ENCODE data around the gene SPOCK2.
"Not testable (repeated sequence)": the region's sequence is repeated elsewhere in the genome, so short reads cannot be mapped to it uniquely, and the experiment has no call there.

SPOCK2 gene

GRCh38 chr10:72087969-72088888 lies at the start of gene SPOCK2:
Gene SPOCK2 (minus strand): TSS chr10:72088551. CDS start chr10:72088328, 223 bp downstream.
- intact Hi-C loops (cut with DNase I): no loop called here
- DNase-seq: peak in 9 of 10 donors; percentile 38 to 94 (median 69)

GRCh38 chr10:72137583-72137982 lies 49.2 kb upstream of the SPOCK2 start:
- intact Hi-C loops (cut with DNase I): no loop called here
- DNase-seq: no peak

- DNase-seq; intact Hi-C loops (cut with DNase I): not testable (repeated sequence)
Measured at GRCh38 chr10:72136225-72136624, 47.9 kb upstream of the SPOCK2 start.

- DNase-seq: no peak
- intact Hi-C loops (cut with DNase I): loop anchor here (5.0 kb wide), 2 partner anchors 87 to 192 kb away; no protein-coding TSS in a partner anchor
Measured at GRCh38 chr10:72134785-72135767, 46.7 kb upstream of the SPOCK2 start.

GRCh38 chr10:72133517-72133916 lies 45.2 kb upstream of the SPOCK2 start:
- no peak for DNase-seq
- intact Hi-C loops (cut with DNase I): loop anchor here (5.0 kb wide), 2 partner anchors 89 to 194 kb away; no protein-coding TSS in a partner anchor

GRCh38 chr10:72132854-72133253 lies 44.5 kb upstream of the SPOCK2 start:
- intact Hi-C loops (cut with DNase I): loop anchor here (5.0 kb wide), 2 partner anchors 89 to 194 kb away; no protein-coding TSS in a partner anchor
- DNase-seq: no peak

GRCh38 chr10:72127571-72127970 lies 39.2 kb upstream of the SPOCK2 start:
- intact Hi-C loops (cut with DNase I): loop anchor here (5.0 kb wide), 1 partner anchor 210 kb away; no protein-coding TSS in a partner anchor

GRCh38 chr10:72126872-72127232 lies 38.5 kb upstream of the SPOCK2 start:
- DNase-seq: no peak
- intact Hi-C loops (cut with DNase I): loop anchor here (5.0 kb wide), 1 partner anchor 210 kb away; no protein-coding TSS in a partner anchor

More at GRCh38 chr10:72127571-72127970, 39.2 kb upstream of the SPOCK2 start:
- no peak for DNase-seq

- intact Hi-C loops (cut with DNase I): loop anchor here (5.0 kb wide), 1 partner anchor 211 kb away; no protein-coding TSS in a partner anchor
- no peak for DNase-seq
Measured at GRCh38 chr10:72126184-72126871, 38.0 kb upstream of the SPOCK2 start.

- DNase-seq: no peak
- intact Hi-C loops (cut with DNase I): loop anchor here (5.0 kb wide), 1 partner anchor 212 kb away; no protein-coding TSS in a partner anchor
Measured at GRCh38 chr10:72124989-72125388, 36.6 kb upstream of the SPOCK2 start.

GRCh38 chr10:72124381-72124780 lies 36.0 kb upstream of the SPOCK2 start:
- intact Hi-C loops (cut with DNase I): no loop called here
- DNase-seq: no peak

- DNase-seq: no peak
- intact Hi-C loops (cut with DNase I): no loop called here
Measured at GRCh38 chr10:72123616-72124015, 35.3 kb upstream of the SPOCK2 start.

- intact Hi-C loops (cut with DNase I): no loop called here
- no peak for DNase-seq
Measured at GRCh38 chr10:72122221-72122620, 33.9 kb upstream of the SPOCK2 start.

GRCh38 chr10:72121389-72121788 lies 33.0 kb upstream of the SPOCK2 start:
- intact Hi-C loops (cut with DNase I): no loop called here
- no peak for DNase-seq

- intact Hi-C loops (cut with DNase I): no loop called here
- DNase-seq: no peak
Measured at GRCh38 chr10:72116372-72116771, 28.0 kb upstream of the SPOCK2 start.

- no peak for DNase-seq
- intact Hi-C loops (cut with DNase I): no loop called here
Measured at GRCh38 chr10:72114706-72115450, 26.5 kb upstream of the SPOCK2 start.

- no peak for DNase-seq
- intact Hi-C loops (cut with DNase I): no loop called here
Measured at GRCh38 chr10:72110673-72111401, 22.5 kb upstream of the SPOCK2 start.

GRCh38 chr10:72109636-72110157 lies 21.3 kb upstream of the SPOCK2 start:
- DNase-seq: no peak
- intact Hi-C loops (cut with DNase I): no loop called here
